KMS-11 (cell line): ENCODE data around the gene FGF11.

Source experiments
- H2AFZ ChIP-seq: fragments of 200-600 bp; sonication (generic); 2 replicates; pipeline ENCODE4 v1.6.1; 2016; ENCODE audit warnings: antibody characterized with exemption, mixed run types, low read depth
- H3K27ac ChIP-seq: fragments of 200-600 bp; sonication (generic); 2 replicates; pipeline ENCODE4 v1.6.1; 2016; ENCODE audit warnings: mild to moderate bottlenecking, mixed run types
- H3K27me3 ChIP-seq: fragments of 200-600 bp; sonication (generic); 2 replicates; pipeline ENCODE4 v1.6.1; 2017; ENCODE audit warnings: mild to moderate bottlenecking, low read depth, mixed run types, moderate library complexity; ENCODE audit not compliant: insufficient read depth
- H3K36me3 ChIP-seq: fragments of 200-600 bp; sonication (generic); 2 replicates; pipeline ENCODE4 v1.6.1; 2017; ENCODE audit warnings: mild to moderate bottlenecking, mixed run types; ENCODE audit not compliant: insufficient read depth
- H3K4me1 ChIP-seq: fragments of 200-600 bp; sonication (generic); 2 replicates; pipeline ENCODE4 v1.6.1; 2016; ENCODE audit warnings: mild to moderate bottlenecking, low read depth, mixed run types; ENCODE audit not compliant: poor library complexity, severe bottlenecking
- H3K4me2 ChIP-seq: fragments of 200-600 bp; sonication (generic); 2 replicates; pipeline ENCODE4 v1.7.0; 2016; ENCODE audit warnings: mild to moderate bottlenecking, mixed run types
- H3K4me3 ChIP-seq: fragments of 200-600 bp; sonication (generic); IDR thresholded peaks from 2 replicates; pipeline ENCODE4 v1.6.1; 2017; ENCODE audit warnings: low read depth, low read length, mixed read lengths; ENCODE audit not compliant: insufficient read depth
- H3K79me2 ChIP-seq: fragments of 200-600 bp; sonication (generic); 2 replicates; pipeline ENCODE4 v1.6.1; 2016; ENCODE audit warnings: low read depth, mixed run types; ENCODE audit not compliant: insufficient read depth
- H3K9ac ChIP-seq: fragments of 200-600 bp; sonication (generic); 2 replicates; pipeline ENCODE4 v1.6.1; 2016; ENCODE audit warnings: mild to moderate bottlenecking, mixed run types
- H4K20me1 ChIP-seq: fragments of 200-600 bp; sonication (generic); 2 replicates; pipeline ENCODE4 v1.6.1; 2016; ENCODE audit warnings: mild to moderate bottlenecking, mixed run types; ENCODE audit not compliant: insufficient read depth
- TF ChIP-seq, protein P1 (sequence below): fragments of 200-600 bp; sonication (generic); conservative IDR thresholded peaks from 2 replicates; pipeline ENCODE4 v1.6.1; 2017; ENCODE audit warnings: low read depth, mild to moderate bottlenecking, antibody characterized with exemption, low read length, moderate library complexity, mixed read lengths

Gene FGF11

DNA sequence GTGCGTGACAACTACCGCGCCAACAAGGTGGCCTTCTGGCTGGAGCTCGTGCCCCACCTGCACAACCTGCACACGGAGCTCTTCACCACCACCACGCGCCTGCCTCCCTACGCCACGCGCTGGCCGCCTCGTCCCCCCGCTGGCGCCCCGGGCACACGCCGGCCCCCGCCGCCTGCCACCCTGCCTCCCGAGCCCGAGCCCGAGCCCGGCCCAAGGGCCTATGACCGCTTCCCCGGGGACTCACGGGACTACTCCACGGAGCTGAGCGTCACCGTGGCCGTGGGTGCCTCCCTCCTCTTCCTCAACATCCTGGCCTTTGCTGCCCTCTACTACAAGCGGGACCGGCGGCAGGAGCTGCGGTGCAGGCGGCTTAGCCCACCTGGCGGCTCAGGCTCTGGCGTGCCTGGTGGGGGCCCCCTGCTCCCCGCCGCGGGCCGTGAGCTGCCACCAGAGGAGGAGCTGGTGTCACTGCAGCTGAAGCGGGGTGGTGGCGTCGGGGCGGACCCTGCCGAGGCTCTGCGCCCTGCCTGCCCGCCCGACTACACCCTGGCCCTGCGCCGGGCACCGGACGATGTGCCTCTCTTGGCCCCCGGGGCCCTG lies 22.2 kb upstream of the FGF11 start:
- no peaks in the 10 kb centered on the region for H3K27me3 ChIP-seq
- no peak overlapping the region for H3K4me2 ChIP-seq
- no peaks in the 10 kb centered on the region for H3K4me1 ChIP-seq
- H3K27ac ChIP-seq = no peak overlapping the region
- no peak overlapping the region for H3K4me3 ChIP-seq
- H3K79me2 ChIP-seq = no peaks in the 10 kb centered on the region
- no peak overlapping the region for H2AFZ ChIP-seq
- TF ChIP-seq, protein P1, sequence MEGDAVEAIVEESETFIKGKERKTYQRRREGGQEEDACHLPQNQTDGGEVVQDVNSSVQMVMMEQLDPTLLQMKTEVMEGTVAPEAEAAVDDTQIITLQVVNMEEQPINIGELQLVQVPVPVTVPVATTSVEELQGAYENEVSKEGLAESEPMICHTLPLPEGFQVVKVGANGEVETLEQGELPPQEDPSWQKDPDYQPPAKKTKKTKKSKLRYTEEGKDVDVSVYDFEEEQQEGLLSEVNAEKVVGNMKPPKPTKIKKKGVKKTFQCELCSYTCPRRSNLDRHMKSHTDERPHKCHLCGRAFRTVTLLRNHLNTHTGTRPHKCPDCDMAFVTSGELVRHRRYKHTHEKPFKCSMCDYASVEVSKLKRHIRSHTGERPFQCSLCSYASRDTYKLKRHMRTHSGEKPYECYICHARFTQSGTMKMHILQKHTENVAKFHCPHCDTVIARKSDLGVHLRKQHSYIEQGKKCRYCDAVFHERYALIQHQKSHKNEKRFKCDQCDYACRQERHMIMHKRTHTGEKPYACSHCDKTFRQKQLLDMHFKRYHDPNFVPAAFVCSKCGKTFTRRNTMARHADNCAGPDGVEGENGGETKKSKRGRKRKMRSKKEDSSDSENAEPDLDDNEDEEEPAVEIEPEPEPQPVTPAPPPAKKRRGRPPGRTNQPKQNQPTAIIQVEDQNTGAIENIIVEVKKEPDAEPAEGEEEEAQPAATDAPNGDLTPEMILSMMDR = no peak
- no peaks in the 10 kb centered on the region for H4K20me1 ChIP-seq
- no peaks in the 10 kb centered on the region for H3K36me3 ChIP-seq
- H3K9ac ChIP-seq = no peak overlapping the region

DNA sequence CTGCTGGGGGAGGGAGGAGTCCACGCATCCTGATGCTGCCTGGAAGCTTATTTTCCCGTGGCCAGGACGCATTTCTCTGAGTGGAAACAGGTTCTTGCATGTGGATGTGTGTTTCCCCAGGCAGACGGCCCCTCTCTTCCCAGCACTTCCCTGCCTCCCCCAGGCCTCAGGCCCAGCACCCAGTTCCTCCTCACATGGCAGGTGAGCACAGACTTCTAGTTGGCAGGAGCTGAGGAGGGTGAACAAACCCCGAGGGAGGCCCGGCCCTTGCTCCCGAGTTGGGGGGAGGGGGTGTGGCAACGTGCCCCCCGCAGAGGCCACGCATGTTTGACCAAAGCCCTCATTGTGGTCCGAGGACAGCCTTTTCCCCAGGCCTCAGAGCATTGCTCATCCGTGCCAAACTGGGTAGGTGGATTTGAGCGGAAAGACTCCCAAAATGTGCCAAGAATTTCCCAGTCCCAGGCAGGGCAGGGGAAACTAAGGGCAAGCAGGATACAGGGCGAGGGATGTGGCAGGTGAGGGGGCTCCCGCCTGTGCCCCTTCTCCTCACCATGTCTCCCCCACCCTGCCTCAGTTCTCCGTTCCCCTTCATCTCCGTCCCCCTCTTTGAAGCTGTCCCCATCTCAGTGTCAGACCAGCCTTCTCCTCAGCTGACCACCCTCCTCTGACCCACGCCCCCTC lies 20.7 kb upstream of the FGF11 start:
- no peaks in the 10 kb centered on the region for H3K36me3 ChIP-seq

DNA sequence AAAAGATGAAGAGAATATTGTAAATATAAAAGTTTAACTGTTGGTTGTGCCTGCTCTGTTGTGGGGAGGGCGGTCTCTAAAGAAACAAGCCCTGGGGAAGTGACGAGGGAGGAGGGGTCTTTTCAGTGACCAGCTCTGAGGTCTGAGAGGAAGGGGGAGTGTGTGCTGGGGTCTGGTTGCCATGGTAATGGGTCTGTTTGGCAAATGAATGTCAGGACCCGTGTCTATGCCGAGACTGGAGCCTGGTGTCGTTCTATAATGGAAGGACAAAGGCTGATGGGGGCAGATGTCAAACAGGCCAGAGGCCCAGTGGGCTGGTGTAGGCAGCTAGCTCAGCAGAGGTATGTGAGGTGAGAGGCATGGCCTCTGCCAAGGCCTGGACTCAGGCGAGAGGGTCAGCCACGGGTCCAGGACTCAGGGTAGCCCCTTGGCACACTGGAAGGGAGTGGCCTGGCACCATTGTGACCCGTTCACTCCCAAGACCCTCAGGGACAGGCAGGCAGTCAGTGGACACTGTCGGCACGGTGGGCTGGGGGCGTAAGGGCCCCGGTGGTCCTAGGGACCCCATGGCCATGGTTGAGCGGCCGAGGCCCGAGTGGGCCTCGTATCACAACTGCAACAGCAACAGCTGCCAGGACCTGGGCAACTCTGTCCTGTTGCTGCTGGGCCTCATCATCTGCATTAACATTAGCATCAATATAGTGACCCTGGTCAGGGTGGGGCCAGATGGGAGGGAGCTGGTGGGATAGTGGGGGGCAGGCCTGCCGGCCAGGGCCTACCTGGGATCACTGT lies 19.3 kb upstream of the FGF11 start, which contains the start of gene SPEM1:
TSS of gene SPEM1 (plus strand) at position 506 of the 792 bp plus-strand sequence. CDS start at position 567, 61 bp downstream.
- H3K9ac ChIP-seq = no peak within 1 kb of the TSS
- H3K4me3 ChIP-seq = no peak within 1 kb of the TSS
- H3K79me2 ChIP-seq = no peaks in the 10 kb centered on the region

More for the DNA sequence above, 20.7 kb upstream of the FGF11 start:
- Histone ChIP-seq H3K4me2 (no peak overlapping the region), H3K4me1 (no peaks in the 10 kb centered on the region), H3K27me3 (no peaks in the 10 kb centered on the region), H3K9ac (no peak overlapping the region), H3K79me2 (no peaks in the 10 kb centered on the region), H2AFZ (no peak overlapping the region), H3K4me3 (no peak overlapping the region), H3K27ac (no peak overlapping the region), H4K20me1 (no peaks in the 10 kb centered on the region)
- TF ChIP-seq, protein P1 = no peak

DNA sequence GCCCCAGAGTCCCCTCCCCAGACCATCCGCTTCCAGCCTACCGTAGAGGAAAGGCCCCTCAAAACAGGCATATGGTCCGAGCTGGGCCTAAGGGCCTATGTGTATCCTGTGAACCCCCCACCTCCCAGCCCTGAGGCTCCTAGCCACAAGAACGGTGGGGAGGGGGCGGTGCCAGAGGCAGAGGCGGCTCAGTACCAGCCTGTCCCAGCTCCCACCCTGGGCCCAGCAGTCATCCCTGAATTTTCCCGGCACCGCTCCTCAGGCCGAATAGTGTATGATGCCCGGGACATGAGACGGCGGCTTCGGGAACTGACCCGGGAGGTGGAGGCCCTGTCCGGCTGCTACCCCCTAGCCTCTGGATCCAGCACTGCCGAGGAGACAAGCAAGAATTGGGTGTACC lies 18.1 kb upstream of the FGF11 start:
- Histone ChIP-seq H3K9ac (no peak overlapping the region), H3K27me3 (no peaks in the 10 kb centered on the region), H3K4me1 (no peaks in the 10 kb centered on the region), H2AFZ (no peak overlapping the region), H3K36me3 (no peaks in the 10 kb centered on the region), H3K4me2 (no peak overlapping the region), H3K79me2 (no peaks in the 10 kb centered on the region), H4K20me1 (no peaks in the 10 kb centered on the region), H3K27ac (no peak overlapping the region), H3K4me3 (no peak overlapping the region)
- TF ChIP-seq, protein P1 = no peak

More for the DNA sequence above, 19.3 kb upstream of the FGF11 start, which contains the start of gene SPEM1:
- no peak within 1 kb of the TSS for H2AFZ ChIP-seq
- H3K27ac ChIP-seq = no peak within 1 kb of the TSS
- no peak within 1 kb of the TSS for H3K4me2 ChIP-seq
- no peaks in the 10 kb centered on the region for H4K20me1 ChIP-seq
- TF ChIP-seq, protein P1 = no peak
- no peaks in the 10 kb centered on the region for H3K27me3 ChIP-seq
- H3K36me3 ChIP-seq = no peaks in the 10 kb centered on the region
- no peaks in the 10 kb centered on the region for H3K4me1 ChIP-seq
